ENCODE results near the gene COQ8A.
"Not testable (repeated sequence)": the region's sequence is repeated elsewhere in the genome, so short reads cannot be mapped to it uniquely, and the experiment has no call there.

Gene COQ8A

DNA sequence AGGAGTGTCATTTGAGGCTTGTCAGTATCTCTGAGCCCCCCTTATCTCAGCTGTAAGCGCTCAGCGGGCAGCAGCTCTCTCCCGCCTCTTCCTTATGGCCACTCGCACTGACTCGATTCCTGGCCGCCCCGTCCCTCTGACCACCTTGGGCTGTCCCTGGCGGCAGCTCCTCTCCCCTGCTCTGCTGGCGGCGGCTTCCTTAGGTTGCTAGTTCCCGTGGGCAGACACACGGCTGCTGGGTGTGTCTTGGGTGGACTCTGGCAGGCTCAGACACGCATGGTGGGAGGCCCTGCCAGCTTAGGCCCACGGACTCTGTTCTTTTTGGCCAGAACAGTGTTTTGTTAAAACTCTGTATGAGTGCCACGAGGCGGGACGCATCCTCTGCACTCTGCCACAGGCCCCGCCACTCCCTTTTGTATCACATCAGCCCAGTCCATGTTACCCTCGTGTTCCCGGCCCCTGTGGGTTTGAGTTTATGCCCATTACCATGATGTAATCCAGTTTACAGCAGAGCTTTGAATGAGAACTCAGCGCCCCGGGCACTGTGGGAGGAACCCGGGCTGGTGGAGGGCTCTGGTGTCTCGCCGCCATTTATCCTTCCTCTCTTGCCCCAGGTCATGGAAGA is 45.9 kb downstream of the COQ8A start:
- no peak for DNase-seq

DNA sequence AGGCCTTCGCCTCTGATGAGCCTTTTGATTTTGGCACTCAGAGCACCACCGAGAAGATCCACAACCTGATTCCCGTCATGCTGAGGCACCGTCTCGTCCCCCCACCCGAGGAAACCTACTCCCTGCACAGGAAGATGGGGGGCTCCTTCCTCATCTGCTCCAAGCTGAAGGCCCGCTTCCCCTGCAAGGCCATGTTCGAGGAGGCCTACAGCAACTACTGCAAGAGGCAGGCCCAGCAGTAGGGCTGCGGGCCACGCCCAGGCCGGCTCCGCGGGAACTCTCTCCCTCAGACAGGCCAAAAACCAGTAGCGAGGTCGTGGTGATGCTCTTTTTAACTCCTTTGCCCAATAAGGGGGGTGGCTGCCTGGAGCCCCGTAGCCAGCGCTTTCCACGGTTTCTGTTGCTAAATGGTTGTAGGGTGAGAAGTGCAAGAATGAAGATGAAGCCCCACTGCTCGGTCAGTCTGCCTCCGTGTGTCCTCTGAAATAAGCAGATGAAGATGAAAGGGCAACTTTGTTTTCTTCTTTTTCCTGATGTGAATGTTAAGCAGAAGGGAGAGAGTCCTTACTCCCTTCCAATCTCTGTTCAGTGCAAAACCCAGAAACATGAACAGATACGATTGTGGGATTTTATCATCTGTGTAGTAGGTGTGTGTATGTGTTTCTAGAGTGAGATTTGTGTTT is 46.5 kb downstream of the COQ8A start:
- DNase-seq, result no peak

DNA sequence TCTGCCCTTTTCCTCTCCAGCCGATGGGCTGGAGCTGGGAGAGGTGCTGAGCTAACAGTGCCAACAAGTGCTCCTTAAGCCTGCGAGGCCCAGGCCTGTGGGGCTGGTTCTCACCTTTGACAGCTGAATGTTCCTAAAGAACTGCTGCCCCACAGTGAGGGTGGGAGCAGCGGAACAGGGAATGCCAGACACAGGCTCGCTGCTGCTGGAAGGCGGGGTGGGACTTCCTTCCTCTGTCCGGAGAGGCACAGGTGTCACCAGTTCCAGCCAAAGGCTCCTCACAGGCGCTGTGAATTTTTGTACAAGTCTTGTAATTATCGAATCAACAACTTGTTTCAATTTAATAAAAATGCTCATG is 47.1 kb downstream of the COQ8A start:
- DNase-seq, result no peak

DNA sequence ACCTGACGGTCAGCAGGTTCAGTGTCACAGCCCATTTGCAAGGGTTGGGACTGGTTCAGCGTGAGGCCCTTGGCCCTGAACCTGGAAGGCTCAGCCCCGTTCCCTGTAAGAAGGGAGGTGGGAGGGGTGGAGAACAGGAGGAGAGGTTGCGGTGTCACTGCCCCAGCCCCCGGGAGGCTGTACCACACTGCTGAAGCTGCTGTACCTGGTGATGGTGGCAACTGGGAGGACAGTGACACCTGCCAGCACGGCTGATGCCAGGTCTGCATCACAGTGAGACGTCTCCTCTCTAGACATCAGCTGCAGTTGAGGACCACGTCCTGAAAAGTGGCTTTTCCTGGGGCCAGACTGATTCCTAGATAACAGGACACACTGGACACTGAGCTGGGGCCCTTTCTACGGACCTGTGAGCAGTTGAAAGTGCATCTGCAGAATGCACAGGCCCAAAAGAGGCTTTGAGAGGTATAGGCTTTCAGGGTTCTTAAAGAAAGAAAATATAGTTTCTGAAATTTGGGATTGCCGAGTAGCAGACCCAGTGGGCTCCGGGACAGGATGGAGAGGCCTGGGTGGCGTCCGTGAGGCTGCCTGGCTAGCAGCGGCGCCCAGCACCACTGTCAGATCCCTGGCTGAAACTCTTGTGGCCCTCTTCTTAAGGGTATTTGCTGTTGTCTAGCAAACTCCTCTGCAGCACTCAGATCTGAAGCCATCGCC is 47.7 kb downstream of the COQ8A start:
- DNase-seq, result no peak

DNA sequence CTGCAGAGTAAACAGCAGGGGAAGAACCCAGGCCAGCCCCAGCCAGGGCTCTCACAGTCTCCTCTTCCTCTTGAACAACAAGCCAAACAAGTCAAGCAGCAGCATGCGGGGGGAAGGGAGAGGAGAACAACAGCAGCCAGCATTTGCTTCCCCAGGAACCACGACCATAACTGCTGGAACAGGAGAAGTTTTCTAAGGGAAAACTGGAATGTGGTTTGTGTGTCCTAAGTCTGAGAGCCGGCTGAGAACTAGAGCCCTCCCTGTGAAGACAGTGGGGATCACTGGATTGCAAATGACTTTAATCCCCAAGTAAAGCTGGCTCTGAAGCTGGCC is 48.2 kb downstream of the COQ8A start:
- DNase-seq, result no peak

DNA sequence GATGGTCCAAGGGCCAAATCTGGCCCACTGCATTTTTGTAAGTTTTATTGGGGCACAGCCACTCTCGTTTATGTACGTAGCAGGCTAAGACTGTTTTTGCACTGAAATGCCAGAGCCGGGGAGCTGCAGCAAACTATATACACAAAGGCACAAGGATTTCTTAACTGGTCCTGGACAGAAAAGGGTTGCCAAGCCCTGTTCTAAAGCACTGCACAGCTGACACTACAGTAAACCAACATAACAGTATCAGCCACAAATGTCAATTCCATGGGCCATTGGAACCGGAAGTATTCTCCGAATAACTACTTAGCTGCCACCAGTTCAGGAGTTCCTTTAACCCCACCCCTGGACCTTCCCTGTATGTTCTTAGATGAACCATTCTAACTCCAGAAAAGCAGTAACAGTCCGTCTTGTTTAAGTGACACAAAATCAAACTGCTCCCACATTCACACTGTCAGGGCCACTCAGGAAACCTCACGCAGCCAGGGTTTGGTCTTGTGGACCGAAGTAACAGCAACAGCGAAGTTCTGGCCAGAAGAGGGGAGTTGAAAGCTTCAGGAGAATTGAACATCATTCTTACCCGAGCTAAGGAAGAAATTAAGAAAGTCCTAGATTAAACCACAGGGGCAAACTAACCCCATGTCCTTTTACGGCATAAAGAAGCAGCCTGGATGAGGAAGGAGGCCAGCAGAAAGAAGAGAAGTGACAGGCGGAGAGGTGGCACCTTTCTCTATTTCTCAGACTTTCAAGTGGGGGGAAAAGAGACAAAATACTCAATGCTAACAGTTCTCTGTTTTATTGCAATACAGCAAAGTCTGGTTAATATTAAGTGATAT is 49.2 kb downstream of the COQ8A start:
- DNase-seq, result no peak

DNA sequence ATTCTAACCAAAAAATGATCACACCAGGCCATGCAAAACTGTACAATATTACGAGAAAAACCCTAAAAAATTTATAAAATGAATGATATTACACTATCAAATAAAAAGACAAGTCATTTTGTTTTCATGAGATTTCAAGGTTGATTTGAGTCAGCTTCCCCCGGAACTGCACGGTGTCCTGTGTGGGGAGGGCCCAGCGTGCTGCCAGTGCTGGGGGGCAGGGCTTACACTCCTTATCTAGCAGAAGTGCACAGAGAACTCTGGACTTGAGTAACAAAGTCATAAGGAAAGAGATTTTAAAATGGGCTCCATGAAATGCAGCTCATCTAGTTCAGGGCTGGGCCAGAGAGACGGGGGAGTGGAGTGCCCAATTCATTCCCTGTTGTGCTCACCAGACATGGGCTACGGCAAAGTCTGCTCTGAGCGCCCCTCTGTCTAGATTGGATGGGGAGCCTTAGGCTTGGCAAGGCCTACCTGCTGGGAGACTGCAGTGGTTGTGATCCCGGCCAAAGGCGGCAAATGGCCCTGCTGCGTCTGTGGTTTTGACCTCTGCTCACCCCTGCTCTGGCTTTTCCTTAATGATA is 50.1 kb downstream of the COQ8A start:
- peak; percentile 36 for DNase-seq

DNA sequence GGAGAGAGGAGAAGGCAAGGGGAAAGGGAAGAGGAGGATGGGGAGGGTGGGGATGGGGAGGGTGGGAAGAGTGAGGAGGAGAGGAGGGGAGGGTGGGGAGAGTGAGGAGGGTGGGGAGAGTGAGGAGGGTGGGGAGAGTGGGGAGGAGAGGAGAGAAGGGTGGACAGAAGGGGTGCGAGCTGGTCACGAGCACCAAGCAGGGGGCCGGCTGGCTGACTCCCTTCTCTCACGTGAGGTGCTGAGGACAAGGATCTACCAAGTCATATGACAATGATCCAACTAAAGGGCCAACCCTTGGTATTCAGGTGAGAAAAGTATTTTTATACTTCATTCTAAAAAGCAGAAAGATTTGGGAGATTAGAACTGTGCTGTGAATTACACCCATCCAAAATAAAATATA is 51.8 kb downstream of the COQ8A start:
- no peak for DNase-seq

DNA sequence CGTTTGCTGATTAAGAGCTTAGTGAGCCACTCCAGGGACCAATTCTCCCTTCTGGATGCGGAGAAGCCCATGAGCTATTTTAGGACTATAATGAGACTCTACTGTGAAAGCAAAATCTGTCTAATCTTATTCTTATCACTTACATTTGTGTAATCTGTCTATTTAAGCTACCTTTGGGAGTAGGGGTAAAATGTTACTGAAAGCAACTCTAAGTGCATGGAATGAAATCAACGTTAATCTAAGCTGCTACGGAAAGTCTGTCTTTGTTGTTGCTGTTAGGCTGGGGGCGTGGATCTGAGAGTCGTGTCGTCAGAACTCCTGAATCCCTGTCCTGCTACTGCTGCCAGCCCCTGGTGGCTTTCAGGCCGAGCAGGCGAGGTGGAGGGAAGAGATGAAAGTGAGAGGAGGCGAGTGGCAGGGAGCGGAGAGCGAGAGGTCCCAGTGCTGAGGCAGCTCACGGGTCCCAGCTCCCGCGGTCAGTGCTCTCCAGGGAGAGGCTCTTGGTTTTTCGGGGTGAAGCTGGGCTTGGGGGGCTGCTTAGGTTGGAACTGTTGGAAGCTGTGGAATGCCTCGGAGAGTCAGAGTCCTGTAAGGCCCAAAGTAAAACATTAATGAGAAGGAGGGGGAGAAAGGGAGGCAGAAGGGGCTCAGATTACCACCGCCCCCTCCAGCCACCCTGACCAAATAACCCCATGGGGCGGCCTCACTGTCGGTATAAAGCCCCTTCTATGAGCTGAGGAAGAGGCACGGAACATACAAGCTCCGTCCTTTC is 53.9 kb downstream of the COQ8A start:
- no peak for DNase-seq

DNA sequence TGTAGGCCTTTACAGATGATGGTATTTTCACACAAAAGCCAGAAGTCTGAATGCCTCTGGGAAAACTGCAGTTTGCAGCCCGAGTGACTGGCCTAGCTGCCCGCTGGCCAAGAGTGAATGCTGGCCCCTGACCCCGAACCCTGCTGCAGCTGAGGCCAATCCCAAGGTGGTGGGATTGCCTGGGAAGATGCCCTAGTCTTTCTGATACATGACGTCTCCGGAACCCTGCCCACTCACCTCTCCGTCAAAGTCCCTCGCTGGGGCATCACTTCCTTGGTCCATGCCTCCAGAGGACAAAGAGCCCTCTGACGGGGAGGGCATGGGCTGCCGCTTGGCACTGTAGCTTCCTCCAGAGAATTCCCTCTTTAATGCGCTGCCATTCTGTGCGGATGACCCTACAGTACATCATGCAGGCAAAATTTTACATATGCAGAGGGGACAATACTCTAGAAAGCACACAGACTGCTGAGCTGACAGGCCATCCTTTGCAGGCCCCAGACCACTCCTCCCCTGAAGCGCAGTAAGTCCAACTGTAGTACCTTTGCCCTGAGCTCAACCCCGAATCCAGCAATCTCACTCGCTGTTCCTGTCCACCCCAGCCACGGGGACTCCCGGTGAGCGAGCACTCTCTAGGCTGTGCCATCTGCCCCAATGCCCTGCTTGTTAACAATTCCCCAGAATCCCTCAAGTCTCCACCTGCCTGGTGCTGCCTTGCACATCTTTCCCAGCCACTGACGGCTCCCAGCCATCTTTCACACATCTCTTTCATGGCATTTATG is 54.7 kb downstream of the COQ8A start:
- no peak for DNase-seq

DNA sequence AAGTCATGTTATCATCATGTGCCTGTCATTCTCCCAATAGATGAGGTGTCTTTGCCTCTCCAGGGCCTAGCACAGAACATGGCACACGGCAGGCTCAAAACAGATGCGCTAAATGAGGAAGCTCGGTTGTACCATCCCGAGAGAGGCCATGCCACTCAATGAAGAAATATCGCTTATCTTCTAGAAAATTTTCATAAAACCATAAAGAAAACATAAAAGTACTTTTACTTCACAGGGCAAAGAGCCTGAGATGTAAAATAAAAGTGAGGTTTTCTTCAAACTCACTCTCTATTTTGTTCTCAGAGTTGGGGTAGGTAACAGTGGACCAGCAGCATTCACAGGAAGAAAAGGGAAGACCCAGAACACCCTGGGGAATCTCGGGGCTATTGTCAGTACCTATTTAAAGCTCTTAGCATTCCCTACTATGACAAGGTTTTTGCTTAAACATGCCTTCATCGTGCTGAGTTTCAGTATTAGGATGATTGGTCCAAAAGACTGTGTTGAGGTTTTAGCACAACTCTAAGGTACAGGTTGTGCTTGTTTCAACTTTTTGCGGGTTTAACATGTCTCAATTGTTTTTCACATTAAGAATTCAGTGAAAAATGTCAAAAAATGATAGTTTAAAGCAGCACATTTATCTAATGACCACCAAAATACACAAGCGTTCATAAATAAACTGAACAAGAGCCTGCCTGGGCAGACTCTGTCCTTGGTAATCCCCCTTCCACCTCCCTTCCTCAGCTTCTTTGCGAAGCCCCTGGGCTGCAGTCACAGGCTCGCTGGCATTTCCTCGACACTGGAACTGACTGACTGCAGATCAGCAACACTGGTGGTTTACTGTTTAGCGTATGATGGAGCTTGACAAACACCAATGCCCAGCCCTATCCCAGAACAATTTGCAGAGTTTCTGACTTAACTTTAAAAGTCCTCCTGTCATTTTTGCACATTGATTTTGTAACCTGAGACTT is 55.6 kb downstream of the COQ8A start:
- no peak for DNase-seq

DNA sequence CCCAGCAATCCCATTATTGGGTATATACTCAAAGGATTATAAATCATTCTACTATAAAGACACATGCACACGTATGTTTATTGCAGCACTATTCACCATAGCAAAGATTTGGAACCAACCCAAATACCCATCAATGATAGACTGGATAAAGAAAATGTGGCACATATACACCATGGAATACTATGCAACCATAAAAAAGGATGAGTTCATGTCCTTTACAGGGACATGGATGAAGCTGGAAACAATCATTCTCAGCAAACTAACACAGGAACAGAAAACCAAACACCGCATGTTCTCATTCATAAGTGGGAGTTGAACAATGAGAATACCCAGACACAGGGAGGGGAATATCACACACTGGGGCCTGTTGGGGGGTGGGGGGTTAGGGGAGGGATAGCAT is 59.5 kb downstream of the COQ8A start:
- DNase-seq, result not testable (repeated sequence)

DNA sequence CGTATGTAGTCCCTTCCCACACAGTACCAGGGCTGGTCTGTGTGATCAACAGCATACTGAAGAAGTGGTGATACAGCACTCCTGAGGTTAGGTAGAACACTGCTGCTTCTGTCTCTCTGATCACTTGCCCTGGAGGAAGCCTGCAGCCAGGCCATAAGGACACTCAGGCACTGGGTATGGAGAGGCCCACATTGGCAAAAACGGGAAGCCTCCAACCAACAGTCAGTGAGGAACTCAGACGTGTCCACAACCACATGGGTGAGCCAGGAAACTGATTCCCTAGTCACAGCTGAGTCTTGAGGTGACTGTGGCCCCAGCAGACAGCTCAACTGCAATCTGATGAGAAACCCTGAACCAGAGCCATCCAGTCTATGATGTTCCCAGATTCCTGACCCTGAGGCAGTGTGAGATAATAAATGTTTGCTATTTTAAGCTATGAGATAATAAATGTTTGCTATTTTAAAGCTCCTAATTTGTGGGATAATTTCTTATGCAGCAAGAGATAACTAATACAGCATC is 62.5 kb downstream of the COQ8A start:
- no peak for DNase-seq

DNA sequence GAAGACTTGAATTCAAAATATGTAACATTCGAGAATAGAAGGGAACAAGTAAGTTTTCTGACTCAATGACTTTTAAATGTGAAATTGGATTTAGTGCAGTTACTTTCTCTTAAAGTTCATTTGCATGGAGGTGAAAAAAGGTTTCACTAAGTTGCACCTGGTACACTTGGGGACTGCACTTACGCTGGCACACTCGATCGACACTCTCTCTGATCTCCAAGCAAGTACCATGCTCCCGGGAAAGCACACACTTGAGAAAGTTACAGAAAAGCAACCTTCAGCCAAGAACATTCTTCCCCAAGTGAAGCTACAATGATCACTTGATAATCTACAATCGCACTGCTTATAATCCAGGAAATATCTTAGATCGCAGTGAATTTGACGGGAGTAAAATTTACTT is 63.1 kb downstream of the COQ8A start:
- DNase-seq, result no peak

DNA sequence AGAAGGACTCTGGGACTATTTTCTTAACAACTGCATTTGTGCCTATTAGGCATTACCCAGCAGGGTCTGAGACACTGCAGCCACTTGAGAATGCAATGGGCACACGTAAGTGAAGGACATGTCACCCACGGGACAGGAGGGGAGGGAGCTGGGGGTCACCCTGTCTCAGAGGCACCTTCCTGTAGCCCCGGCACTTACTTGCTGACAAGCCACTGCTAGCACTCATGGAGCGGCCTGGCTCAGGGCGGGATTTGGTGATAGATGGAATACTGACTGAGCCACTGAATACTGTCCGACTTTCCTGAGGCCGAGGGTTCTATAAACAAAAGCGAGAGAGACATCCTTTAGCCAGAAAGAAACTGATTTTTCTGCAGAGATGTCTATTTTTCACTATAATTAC is 64.7 kb downstream of the COQ8A start:
- no peak for DNase-seq

DNA sequence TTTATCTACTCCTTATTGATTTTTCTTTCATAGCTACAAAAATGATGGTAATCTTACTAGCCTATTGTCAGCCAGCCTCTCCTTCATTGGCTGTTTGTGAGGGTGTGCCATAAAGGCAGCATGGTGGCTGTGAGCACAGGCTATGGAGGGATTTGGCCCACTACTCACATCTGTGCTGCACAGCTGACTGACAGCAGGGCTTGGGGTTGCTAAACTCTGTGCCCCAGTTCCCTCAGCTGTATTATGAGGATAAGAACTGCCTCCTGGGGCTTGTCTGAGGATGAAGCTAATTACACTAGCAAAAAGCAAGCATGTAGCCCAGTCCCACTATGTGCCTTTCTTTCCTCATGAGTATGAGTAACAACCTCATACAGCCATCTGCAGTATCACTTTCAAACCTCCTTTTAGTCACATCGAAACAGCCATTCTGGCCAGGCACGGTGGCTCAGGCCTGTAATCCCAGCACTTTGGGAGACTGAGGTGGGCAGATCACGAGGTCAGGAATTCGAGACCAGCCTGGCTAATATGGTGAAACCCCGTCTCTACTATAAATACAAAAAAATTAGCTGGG is 66.2 kb downstream of the COQ8A start:
- no peak for DNase-seq

DNA sequence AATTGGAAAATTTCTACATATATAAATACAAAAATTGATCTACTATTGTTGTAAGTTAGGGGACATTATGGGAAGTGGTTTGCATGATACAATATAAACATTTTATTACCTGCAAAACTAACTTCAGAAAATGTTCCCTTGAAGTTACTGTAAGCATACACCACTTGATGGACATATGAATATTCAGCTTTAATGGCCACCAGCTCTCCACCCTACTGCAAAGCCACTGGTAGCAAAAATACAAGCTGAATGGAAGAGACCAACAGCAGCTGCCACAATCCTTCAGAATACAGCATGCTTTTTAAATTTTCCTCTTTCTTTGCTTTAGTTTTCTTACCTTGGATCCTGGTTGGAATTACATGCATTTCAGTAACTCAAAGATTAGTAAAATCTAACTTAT is 69.8 kb downstream of the COQ8A start:
- no peak for DNase-seq

DNA sequence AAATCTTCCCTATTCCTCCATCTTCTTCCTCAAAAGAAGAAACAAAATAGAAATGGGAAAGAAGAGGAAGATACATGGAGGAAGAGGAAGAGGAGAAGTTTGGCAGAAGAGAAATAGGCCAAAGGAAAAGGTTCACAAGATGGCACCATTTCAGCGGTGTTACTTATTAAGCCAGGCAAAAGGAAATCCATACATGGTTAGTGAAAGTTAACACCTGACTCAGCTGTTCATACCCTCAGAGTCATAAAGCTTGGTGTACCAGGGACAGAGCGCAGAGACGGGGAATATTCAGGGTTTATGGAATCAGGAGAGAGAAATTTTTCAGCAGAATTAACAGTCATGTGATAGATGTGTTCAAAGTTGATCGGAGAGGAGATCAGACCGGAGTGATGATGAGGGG is 70.6 kb downstream of the COQ8A start:
- no peak for DNase-seq

DNA sequence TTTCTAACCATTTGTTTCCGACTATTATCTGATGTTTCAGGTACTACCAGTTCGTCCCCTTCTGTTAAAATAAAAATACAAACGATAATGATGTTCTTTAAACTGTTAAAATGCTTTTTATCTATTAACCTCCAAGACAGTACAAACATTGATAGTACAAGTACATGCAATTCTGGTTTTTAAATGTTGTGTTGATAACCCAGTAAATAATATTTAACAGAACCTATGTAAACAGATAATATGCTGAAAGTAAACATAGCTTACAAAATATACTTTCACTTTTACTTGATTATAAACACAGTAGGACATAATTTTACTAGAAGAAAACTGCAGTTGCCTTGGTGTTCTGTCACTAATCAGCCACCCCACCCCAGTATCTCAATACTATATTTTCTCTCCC is 76.9 kb downstream of the COQ8A start:
- DNase-seq, result no peak

DNA sequence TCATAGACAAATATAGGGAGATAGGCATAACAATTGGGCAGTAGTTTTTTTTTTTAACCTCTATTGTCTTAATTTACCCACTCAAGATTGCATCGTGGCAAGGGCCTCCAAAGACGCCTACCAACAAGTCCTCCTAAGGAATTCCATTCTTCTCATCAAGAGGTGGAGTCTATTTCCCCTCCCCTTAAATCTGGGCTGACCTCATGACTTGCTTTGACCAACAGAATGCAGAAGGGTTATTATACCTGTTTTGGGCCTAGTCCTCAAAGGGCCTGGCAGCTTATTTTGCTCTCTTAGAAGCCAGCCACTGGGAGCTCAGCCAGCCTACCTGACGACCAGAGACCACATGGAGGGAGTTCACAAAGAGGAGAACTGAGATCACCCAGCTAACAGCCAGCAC is 92.3 kb downstream of the COQ8A start:
- DNase-seq, result no peak

Data from activated T-cell treated with anti-CD3 and anti-CD28 coated beads, Interleukin-2, amount 50 U/mL, for 1 hour (primary cell).